OCI-LY1 (cell line): Measurements from ENCODE around the gene NME2.

Source experiments
- EZH2 ChIP-seq: fragments of 200-600 bp; sonication (generic), shearing (Covaris generic); IDR thresholded peaks from 2 replicates; pipeline ENCODE4 v1.8.0; 2017; ENCODE audit warnings: borderline replicate concordance, mixed run types, mild to moderate bottlenecking, antibody characterized with exemption, low read length, moderate library complexity, mixed read lengths
- TF ChIP-seq, protein P1 (sequence below): fragments of 200-600 bp; sonication (generic), shearing (Covaris generic); IDR thresholded peaks from 2 replicates; pipeline ENCODE4 v1.5.1; 2017; ENCODE audit warnings: mild to moderate bottlenecking, antibody characterized with exemption, low read length, moderate library complexity, mixed read lengths

DNA sequence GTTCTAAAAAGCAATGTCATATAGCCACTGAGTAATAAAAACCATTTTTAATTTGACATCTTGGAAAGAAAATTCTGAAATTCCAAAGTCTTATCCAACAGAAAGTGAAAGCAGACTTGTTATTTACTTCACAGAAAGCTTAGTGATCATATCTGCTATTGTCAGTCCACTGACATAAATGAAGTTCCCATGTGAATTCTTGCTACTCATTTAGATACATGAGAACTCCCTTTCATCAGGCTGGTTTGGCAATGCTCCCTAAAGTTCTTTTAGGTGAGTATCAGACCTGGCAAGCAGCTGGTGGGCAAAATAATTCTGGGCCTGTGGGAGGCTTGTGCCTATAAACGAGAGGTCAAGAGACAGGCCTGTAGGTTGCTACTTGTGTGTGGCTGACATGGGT is 23.4 kb downstream of the NME2 start:
- TF ChIP-seq EZH2, result no peak
- TF ChIP-seq, protein P1, sequence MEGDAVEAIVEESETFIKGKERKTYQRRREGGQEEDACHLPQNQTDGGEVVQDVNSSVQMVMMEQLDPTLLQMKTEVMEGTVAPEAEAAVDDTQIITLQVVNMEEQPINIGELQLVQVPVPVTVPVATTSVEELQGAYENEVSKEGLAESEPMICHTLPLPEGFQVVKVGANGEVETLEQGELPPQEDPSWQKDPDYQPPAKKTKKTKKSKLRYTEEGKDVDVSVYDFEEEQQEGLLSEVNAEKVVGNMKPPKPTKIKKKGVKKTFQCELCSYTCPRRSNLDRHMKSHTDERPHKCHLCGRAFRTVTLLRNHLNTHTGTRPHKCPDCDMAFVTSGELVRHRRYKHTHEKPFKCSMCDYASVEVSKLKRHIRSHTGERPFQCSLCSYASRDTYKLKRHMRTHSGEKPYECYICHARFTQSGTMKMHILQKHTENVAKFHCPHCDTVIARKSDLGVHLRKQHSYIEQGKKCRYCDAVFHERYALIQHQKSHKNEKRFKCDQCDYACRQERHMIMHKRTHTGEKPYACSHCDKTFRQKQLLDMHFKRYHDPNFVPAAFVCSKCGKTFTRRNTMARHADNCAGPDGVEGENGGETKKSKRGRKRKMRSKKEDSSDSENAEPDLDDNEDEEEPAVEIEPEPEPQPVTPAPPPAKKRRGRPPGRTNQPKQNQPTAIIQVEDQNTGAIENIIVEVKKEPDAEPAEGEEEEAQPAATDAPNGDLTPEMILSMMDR, result no peak
